Activated T-helper 2 cell treated with anti-CD3 and anti-CD28 coated beads, Interferon-gamma antibody, Interleukin-2, Interleukin-4, amounts not matched to agents 10 μg/mL and 5 μg/mL and 100 μg/mL, durations not matched to agents 14 hours and 24 hours and 36 hours (primary cell): Measurements from ENCODE around the gene GPR3. TPM values are rescaled to one million over a fixed set of nuclear protein-coding genes. Genes with fewer than 3 reads are reported as not detected.
"Not testable (repeated sequence)": the region's sequence is repeated elsewhere in the genome, so short reads cannot be mapped to it uniquely, and the experiment has no call there.

Experiments
- DNase-seq: peaks from one replicate; pipeline ENCODE4 v3.0.0; 2021; ENCODE audit warnings: low spot score
- H3K27ac Mint-ChIP-seq: one replicate; pipeline ENCODE4 v1.8.0; 2021; ENCODE audit warnings: mixed read lengths
- H3K27me3 Mint-ChIP-seq: one replicate; pipeline ENCODE4 v1.8.0; 2021; ENCODE audit warnings: low read depth, mixed read lengths
- H3K36me3 Mint-ChIP-seq: one replicate; pipeline ENCODE4 v1.8.0; 2021; ENCODE audit warnings: low read depth, mixed read lengths
- H3K4me1 Mint-ChIP-seq: one replicate; pipeline ENCODE4 v1.8.0; 2021; ENCODE audit warnings: low read depth, mixed read lengths
- H3K4me3 Mint-ChIP-seq: one replicate; pipeline ENCODE4 v1.8.0; 2021; ENCODE audit warnings: low read depth, mild to moderate bottlenecking, moderate library complexity, mixed read lengths
- H3K9me3 Mint-ChIP-seq: one replicate; pipeline ENCODE4 v1.8.0; 2021; ENCODE audit warnings: mixed read lengths
- intact Hi-C: fragments of 100-400 bp; cut with micrococcal nuclease; formaldehyde crosslinking; loops from one replicate; pipeline ENCODE4 v1.15.1; 2023
- total RNA-seq: library from RNA; stranded (reverse); gene quantifications from 2 replicates; pipeline ENCODE4 v1.2.3, GENCODE V29; 2022

GPR3 gene
- total RNA-seq, 1 donor from 2014 or later: 3.9 TPM

DNA sequence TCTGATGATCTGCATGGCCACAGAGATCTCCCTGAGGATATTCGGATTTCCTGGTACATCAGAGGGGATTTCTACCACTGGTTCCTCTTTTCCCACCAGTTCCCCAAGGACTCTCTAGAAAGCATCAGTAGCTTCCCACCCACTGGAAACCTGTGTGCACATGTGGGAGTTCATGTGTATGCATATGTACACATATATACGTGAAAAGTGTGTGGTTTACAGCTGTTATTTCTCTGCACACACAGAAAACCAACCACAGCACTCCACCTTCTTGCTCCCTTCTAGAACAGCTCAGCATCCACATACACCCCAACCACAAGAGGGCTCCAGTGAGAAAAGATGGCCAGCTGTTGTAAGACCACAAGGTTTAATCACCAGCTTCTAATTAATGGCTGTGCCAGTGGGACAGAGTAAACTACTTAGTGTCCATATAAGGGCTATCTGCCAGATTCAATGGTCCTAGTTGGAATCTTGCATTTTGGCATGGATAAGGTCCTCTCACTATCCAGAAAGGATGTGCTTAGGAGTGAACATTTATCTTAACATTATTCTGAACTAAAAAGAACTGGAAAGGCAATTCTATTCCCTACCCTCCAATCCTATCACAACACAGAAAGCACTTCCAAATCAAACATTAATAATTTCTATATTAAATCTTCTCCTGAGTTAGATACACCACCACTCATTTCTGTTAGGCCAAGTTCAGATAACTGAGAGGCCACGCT lies 24.1 kb downstream of the GPR3 start:
- intact Hi-C loops: loop anchor here (1.0 kb wide), 2 partner anchors 107 to 190 kb away; no protein-coding TSS in a partner anchor
- Mint-ChIP-seq H3K9me3 (no peaks in the 10 kb centered on the region), H3K36me3 (peaks cover 76% of the 10 kb centered on the region), H3K4me3 (no peak overlapping the region), H3K27ac (peak overlapping the region; percentile 55), H3K4me1 (peaks cover 37% of the 10 kb centered on the region), H3K27me3 (no peaks in the 10 kb centered on the region)
- peak; percentile 53 for DNase-seq

DNA sequence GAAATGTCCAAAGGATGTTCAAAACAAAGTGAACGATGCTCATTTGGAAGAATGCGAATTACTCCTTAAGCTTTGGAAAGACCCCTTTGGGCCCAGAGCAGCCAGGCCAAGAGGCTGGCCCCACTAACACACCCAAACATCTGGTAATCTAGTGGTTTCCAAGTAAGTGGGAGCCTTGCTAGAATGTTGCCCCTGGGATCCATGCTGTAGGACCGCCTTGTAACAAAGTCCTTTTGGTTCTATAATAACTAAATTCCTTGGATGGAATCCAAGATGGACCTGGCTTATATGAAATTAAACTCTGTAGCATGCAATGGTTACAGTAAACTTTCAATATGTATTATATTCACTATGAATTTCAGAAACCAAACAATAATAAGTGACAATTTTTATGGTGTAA lies 25.3 kb downstream of the GPR3 start:
- H3K36me3 Mint-ChIP-seq: peaks cover 72% of the 10 kb centered on the region
- no peak overlapping the region for H3K4me3 Mint-ChIP-seq
- no peaks in the 10 kb centered on the region for H3K9me3 Mint-ChIP-seq
- intact Hi-C loops: loop anchor here (1.0 to 2.0 kb wide), 2 partner anchors 27 to 65 kb away; no protein-coding TSS in a partner anchor
- peak overlapping the region; percentile 82 for H3K27ac Mint-ChIP-seq
- H3K4me1 Mint-ChIP-seq: peaks cover 44% of the 10 kb centered on the region
- no peaks in the 10 kb centered on the region for H3K27me3 Mint-ChIP-seq
- DNase-seq: no peak

GRCh38 chr1:27418326-27419185 lies 26.1 kb downstream of the GPR3 start:
- Mint-ChIP-seq H3K27me3 (no peaks in the 10 kb centered on the region), H3K9me3 (no peaks in the 10 kb centered on the region), H3K36me3 (peaks cover 64% of the 10 kb centered on the region), H3K4me3 (peak overlapping the region; percentile 7), H3K4me1 (peaks cover 47% of the 10 kb centered on the region), H3K27ac (peak overlapping the region; percentile 82)
- intact Hi-C loops: loop anchor here (1.0 to 2.0 kb wide), 2 partner anchors 26 to 64 kb away; no protein-coding TSS in a partner anchor
- DNase-seq: peak; percentile 51

- no peaks in the 10 kb centered on the region for H3K9me3 Mint-ChIP-seq
- intact Hi-C loops: no loop called here
- H3K4me3 Mint-ChIP-seq: no peak overlapping the region
- H3K36me3 Mint-ChIP-seq: peaks cover 44% of the 10 kb centered on the region
- no peaks in the 10 kb centered on the region for H3K27me3 Mint-ChIP-seq
- DNase-seq: no peak
- H3K4me1 Mint-ChIP-seq: peaks cover 54% of the 10 kb centered on the region
- H3K27ac Mint-ChIP-seq: peak overlapping the region; percentile 49
Observed at GRCh38 chr1:27423709-27424108, 31.3 kb downstream of the GPR3 start.

DNA sequence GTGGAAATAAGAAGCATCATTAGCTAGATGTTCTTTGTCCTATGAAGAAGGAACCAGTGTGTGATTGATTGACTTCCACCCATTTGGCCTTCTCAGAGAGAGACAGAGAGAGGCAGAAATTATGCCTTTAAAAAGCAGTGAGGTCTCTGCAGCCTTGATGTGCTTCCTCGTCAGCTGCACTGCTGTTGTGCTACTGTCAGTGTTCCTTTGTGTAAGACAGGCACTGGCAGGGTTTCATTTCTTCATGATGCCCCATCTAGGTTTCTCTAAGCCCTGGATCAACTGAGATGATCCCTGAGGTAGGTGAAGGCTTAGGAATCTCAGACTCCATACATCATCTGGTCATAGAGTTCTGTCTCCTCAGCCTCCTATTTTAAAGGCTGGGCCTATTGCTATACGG lies 34.9 kb downstream of the GPR3 start:
- peaks cover 62% of the 10 kb centered on the region for H3K4me1 Mint-ChIP-seq
- H3K9me3 Mint-ChIP-seq: no peaks in the 10 kb centered on the region
- H3K4me3 Mint-ChIP-seq: no peak overlapping the region
- intact Hi-C loops: no loop called here
- DNase-seq: no peak
- H3K36me3 Mint-ChIP-seq: peaks cover 35% of the 10 kb centered on the region
- H3K27me3 Mint-ChIP-seq: no peaks in the 10 kb centered on the region
- no peak overlapping the region for H3K27ac Mint-ChIP-seq

- intact Hi-C loops: no loop called here
- H3K4me3 Mint-ChIP-seq: peak overlapping the region; percentile 78
- peaks cover 35% of the 10 kb centered on the region for H3K36me3 Mint-ChIP-seq
- peak overlapping the region; percentile 80 for H3K27ac Mint-ChIP-seq
- peaks cover 59% of the 10 kb centered on the region for H3K4me1 Mint-ChIP-seq
- H3K27me3 Mint-ChIP-seq: no peaks in the 10 kb centered on the region
- DNase-seq: no peak
- no peaks in the 10 kb centered on the region for H3K9me3 Mint-ChIP-seq
Observed at GRCh38 chr1:27427816-27428315, 35.4 kb downstream of the GPR3 start.

- H3K4me3 Mint-ChIP-seq: peak overlapping the region; percentile 78
- H3K4me1 Mint-ChIP-seq: peaks cover 61% of the 10 kb centered on the region
- intact Hi-C loops: no loop called here
- H3K27ac Mint-ChIP-seq: peak overlapping the region; percentile 80
- no peaks in the 10 kb centered on the region for H3K9me3 Mint-ChIP-seq
- no peaks in the 10 kb centered on the region for H3K27me3 Mint-ChIP-seq
- DNase-seq: no peak
- H3K36me3 Mint-ChIP-seq: peaks cover 38% of the 10 kb centered on the region
Observed at GRCh38 chr1:27428316-27429028, 36.0 kb downstream of the GPR3 start.

DNA sequence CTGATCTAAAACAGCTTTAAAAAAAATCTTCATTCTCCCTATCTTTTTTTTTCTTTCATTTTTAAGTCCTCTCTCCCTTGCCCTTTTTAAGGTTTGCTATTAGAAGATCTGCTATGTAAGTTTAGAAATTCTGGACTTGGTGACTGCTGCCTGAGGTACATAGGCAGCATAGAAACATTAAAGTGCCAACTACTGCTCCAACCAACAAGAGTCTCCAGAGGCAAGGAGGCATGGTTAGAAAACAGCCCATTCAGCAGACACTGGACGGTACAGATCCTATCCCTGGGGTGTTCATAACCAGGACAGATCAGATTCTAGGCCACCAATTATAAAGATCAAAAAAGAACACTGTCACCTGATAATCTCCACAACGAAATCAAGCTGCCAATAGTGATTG lies 36.6 kb downstream of the GPR3 start:
- Mint-ChIP-seq H3K4me1 (peaks cover 61% of the 10 kb centered on the region), H3K27ac (peak overlapping the region; percentile 80), H3K36me3 (peaks cover 41% of the 10 kb centered on the region), H3K27me3 (no peaks in the 10 kb centered on the region), H3K4me3 (peak overlapping the region; percentile 78), H3K9me3 (no peaks in the 10 kb centered on the region)
- intact Hi-C loops: no loop called here
- no peak for DNase-seq

DNA sequence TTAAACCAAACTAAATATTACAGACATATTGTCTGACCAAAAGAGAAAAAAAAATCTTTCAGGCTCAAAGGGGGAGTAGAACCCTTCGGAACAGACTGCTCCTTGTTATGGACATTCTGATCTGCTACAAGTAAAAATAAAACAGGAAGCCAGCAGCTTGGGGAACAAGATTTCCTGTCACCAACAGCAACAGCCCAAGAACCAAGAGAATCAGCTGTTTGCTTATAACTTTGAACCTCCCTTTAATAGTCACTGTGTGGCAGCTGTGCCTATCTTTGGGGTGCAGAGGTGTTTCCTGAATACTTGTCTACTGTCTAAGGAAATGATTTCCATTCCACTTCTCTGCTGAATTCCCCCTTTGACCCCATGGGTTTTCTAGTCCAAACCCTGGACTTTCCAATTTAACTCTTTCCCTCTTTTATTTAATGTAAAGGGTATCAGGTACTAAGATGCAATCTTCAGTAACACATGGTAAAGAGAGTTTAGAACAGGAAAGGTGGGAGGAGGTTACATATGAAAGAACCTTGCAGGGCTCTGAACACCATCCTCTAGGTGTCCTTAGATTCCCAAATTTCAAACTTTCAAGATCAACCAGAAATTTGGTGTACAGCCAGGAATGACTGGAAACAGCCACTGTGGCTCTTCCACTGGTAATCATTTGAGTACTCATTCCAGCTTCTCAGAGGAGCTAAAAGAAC lies 38.6 kb downstream of the GPR3 start:
- H3K27ac Mint-ChIP-seq: peak overlapping the region; percentile 62
- H3K9me3 Mint-ChIP-seq: no peaks in the 10 kb centered on the region
- peaks cover 61% of the 10 kb centered on the region for H3K4me1 Mint-ChIP-seq
- intact Hi-C loops: loop anchor here (1.0 kb wide), 1 partner anchor 9 kb away; no protein-coding TSS in a partner anchor
- H3K36me3 Mint-ChIP-seq: peaks cover 35% of the 10 kb centered on the region
- peak overlapping the region; percentile 61 for H3K4me3 Mint-ChIP-seq
- no peaks in the 10 kb centered on the region for H3K27me3 Mint-ChIP-seq
- no peak for DNase-seq

DNA sequence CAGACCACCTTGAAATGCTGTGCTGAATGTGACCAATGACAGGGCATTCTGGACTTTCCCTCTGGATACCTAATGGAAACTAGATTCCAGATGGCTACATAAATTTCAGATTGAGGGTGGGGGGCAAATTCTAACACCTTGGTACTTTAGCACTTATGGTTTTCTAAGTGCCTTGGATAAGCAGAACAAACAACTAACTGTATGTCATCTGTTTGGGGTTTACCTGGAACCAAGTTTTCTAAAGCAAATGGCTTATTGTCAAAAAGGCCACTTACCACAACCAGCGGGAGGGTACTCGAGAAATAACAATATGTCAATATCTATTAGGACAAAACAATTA lies 39.1 kb downstream of the GPR3 start:
- DNase-seq: no peak
- peaks cover 33% of the 10 kb centered on the region for H3K36me3 Mint-ChIP-seq
- no peak overlapping the region for H3K4me3 Mint-ChIP-seq
- peak overlapping the region; percentile 62 for H3K27ac Mint-ChIP-seq
- H3K27me3 Mint-ChIP-seq: no peaks in the 10 kb centered on the region
- no peaks in the 10 kb centered on the region for H3K9me3 Mint-ChIP-seq
- peaks cover 66% of the 10 kb centered on the region for H3K4me1 Mint-ChIP-seq
- intact Hi-C loops: loop anchor here (1.0 kb wide), 1 partner anchor 9 kb away; no protein-coding TSS in a partner anchor

DNA sequence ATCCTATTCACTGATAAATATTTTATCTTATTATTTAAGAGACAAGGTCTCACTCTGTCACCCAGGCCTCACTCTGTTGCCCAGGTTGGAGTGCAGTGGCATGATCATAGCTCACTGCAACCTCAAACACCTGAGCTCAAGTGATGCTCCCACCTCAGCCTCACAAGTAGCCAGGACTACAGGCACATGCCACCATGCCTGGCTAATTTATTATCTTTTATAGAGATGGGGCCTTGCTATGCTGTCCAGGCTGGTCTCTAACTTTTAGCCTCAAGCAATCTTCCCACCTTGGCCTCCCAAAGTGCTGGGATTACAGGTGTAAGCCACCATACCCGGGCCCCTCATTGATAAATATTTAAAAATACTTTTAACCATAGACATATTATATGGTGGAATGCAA lies 40.3 kb downstream of the GPR3 start:
- H3K4me3 Mint-ChIP-seq, H3K9me3 Mint-ChIP-seq, H3K27ac Mint-ChIP-seq, DNase-seq, intact Hi-C loops, H3K27me3 Mint-ChIP-seq: not testable (repeated sequence)
- Mint-ChIP-seq H3K36me3 (peaks cover 22% of the 10 kb centered on the region), H3K4me1 (peaks cover 67% of the 10 kb centered on the region)

- Mint-ChIP-seq H3K4me3 (no peak overlapping the region), H3K9me3 (no peaks in the 10 kb centered on the region), H3K27ac (no peak overlapping the region), H3K36me3 (peaks cover 19% of the 10 kb centered on the region), H3K4me1 (peaks cover 67% of the 10 kb centered on the region), H3K27me3 (no peaks in the 10 kb centered on the region)
- no peak for DNase-seq
- intact Hi-C loops: no loop called here
Observed at GRCh38 chr1:27433706-27434105, 41.3 kb downstream of the GPR3 start.
